GM18526 (cell line): Measurements from ENCODE around the gene CD274.

ENCODE experiments used
- POLR2A ChIP-seq: IDR thresholded peaks from 3 replicates; pipeline ENCODE4 v1.6.1; 2011; ENCODE audit not compliant: insufficient read length; ENCODE audit errors: extremely low read depth

The CD274 gene

DNA sequence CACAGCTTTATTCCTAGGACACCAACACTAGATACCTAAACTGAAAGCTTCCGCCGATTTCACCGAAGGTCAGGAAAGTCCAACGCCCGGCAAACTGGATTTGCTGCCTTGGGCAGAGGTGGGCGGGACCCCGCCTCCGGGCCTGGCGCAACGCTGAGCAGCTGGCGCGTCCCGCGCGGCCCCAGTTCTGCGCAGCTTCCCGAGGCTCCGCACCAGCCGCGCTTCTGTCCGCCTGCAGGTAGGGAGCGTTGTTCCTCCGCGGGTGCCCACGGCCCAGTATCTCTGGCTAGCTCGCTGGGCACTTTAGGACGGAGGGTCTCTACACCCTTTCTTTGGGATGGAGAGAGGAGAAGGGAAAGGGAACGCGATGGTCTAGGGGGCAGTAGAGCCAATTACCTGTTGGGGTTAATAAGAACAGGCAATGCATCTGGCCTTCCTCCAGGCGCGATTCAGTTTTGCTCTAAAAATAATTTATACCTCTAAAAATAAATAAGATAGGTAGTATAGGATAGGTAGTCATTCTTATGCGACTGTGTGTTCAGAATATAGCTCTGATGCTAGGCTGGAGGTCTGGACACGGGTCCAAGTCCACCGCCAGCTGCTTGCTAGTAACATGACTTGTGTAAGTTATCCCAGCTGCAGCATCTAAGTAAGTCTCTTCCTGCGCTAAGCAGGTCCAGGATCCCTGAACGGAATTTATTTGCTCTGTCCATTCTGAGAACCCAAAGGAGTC is at the start of gene CD274:
Gene CD274 (plus strand): TSS at position 184 of the 733 bp plus-strand sequence. CDS start 5,572 bp downstream, outside the sequence.
- TF ChIP-seq POLR2A: peak; percentile 84

DNA sequence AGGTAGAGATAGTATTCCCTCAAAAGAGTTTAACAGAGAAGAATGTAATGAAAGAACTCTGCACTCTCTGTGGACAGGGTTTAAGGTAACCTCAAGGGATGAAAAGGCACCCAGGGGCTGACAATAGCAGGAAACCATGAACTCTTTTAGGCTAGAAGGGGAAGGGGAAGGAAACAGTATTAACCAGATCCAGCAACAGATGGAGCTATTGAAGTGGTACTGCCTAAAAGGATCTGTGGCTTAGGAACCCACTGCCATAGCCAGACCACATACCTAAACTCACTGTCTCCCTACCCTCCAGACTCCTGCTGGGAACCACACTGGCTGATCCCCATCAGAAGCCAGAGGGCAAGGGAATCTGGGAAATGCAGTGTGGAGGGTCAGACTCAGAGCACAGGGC is 48.1 kb upstream of the CD274 start:
- no peak for TF ChIP-seq POLR2A

DNA sequence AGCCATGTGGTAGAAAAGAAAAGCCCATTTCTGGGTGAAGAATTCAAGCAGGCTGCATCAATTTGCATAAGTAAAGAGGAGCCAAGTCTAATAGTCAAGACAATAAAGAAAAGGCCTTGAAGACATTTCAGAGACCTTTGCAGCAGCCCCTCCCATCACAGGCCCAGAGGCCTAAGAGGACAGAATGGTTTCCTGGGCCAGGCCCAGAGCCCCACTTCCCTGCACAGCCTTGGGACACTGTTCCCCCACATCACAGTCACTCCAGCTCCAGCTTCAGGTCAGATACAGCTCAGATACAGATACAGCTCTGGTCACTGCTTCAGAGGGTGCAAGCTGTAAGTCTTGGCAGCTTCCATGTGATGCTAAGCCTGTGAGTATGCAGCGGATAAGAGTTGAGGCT is 41.7 kb upstream of the CD274 start:
- no peak for TF ChIP-seq POLR2A

- TF ChIP-seq POLR2A: no peak
Measured at GRCh38 chr9:5416953-5417352, 33.4 kb upstream of the CD274 start.

GRCh38 chr9:5418481-5418880 is 31.9 kb upstream of the CD274 start:
- TF ChIP-seq POLR2A: no peak

GRCh38 chr9:5419987-5420386 is 30.4 kb upstream of the CD274 start:
- no peak for TF ChIP-seq POLR2A

DNA sequence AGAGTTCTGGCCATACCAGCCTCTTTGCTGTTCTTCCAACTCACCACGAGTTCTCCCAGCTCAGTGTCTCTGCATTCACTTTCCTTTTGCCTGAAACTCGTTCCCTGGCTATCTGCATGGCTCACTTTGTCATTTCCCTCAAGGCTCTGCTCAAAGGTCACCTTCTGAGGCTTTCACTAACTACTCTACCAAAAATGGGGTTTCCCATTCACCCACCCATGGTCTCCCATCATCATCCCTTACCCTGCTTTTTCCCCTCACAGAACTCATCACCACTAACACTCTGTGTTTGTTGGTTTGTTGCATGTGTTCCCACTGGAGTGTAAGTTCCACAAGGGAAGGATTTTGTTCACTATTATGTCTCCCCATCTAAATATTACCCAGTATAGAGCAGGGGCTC is 29.2 kb upstream of the CD274 start:
- TF ChIP-seq POLR2A: no peak

GRCh38 chr9:5422276-5422675 is 28.1 kb upstream of the CD274 start:
- TF ChIP-seq POLR2A: no peak

- no peak for TF ChIP-seq POLR2A
Measured at GRCh38 chr9:5425006-5425628, 25.2 kb upstream of the CD274 start.

DNA sequence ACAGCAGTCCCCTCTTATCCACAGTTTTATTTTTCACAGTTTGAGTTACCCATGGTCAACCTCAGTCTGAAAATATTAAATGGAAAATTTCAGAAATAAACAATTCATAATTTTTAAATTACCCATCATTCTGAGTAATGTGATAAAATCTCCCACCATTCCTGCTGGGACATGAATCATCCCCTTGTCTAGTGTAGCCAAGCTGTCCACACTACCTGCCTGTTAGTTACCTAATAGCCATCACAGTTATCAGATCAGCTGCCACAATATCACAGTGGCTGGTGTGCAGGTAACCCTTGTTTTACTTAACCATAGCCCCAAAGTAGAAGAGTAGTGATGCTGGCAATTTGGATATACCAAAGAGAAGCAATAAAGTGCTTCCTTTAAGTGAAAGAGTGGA is 23.3 kb upstream of the CD274 start:
- no peak for TF ChIP-seq POLR2A

DNA sequence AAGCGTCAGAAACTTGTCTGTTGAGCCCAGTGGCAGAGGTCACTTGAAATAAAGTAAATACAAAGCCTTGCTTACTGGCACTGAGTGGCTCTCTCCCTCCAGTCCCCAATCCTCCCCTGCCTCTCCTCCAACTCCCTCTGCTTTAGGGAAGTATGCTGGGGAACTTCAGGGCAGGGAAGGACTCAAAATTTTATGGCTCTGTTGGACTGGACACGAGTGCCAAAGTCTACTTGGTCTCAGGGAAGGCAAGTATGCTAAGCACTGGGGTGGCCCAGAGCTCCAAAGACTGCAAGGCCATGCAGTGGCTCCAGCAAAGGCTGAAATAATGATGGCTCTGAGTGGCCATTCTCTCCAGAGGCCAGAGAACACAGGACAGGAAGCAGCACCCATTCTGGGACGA is 22.2 kb upstream of the CD274 start:
- TF ChIP-seq POLR2A: no peak

- TF ChIP-seq POLR2A: no peak
Measured at GRCh38 chr9:5428794-5429528, 21.4 kb upstream of the CD274 start.

- no peak for TF ChIP-seq POLR2A
Measured at GRCh38 chr9:5429873-5430564, 20.3 kb upstream of the CD274 start.

DNA sequence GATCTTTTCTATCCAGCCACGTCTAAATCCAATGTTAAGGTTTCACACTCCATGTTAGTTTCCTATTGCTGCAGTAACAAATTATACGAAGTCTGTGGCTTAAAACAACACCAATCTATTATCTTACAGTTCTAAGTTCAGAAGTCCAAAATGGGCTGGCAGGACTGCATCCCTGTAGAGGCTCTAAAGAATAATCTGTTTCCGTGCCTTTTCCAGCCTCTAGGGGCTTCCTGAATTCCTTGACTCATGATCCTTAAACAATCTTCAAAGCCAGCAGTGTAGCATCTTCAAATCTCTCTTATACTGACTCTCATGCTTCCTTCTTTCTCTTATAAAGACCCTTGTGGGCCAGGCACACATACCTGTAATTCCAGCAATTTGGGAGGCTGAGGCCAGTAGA is 19.4 kb upstream of the CD274 start:
- no peak for TF ChIP-seq POLR2A

GRCh38 chr9:5435912-5436311 is 14.4 kb upstream of the CD274 start:
- no peak for TF ChIP-seq POLR2A

DNA sequence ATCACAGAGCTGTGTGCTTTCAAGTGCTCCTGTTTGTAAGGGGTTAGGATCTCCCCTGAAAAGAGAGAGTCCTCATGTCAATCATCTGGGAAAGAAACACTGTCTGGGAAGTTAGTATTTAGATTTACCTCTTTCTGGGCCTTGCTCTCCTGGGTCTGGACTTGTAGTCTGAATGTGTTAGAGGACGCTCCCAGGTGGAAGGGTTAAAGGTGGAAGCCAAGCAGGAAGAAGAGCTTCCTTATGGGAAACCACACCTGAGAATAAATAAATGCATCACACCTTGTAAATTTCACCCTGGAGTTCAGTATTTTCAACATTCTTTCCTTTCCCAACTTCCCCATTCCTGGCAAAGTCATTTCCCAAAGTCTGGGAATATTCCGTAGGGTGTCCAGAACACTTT is 13.9 kb upstream of the CD274 start:
- TF ChIP-seq POLR2A: no peak
